ENCODE results near the gene CTBP2. TPM values are rescaled to one million over a fixed set of nuclear protein-coding genes. Genes with fewer than 3 reads are reported as not detected.

CTBP2 gene
- total and polyA plus RNA-seq, 2 of the 13 experiments (the other 11 are each of a cell fraction or from before 2014, with no cell fraction given) = 0.08 TPM; not detected in 1

DNA sequence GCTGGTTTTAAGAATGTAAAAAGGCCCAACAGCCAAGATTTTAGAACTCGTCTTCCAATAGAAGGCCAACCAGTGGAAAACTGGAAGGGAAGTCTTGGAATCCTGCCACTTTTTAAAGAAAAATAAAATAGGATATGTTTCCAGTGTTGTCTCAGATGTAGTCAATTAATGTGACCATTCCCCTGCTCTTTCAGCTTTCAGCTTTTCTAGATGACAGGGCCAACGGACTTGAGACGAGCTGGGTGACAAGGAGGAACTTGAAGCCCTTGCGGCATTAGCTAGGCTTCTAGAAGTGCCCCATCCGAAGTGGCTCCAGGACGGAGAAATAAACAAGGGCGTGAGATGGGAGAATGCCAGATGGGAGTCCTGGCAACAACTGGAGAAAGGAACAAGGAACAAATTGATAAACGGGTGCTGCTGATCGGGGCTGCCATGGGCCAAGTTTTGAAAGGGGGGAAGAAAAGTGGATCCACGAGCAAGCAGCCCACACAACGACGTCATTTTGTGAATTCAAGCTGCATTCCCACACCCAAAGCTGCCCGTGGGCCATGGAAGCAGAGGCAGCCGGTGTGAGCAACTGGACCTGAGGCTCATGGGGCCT is 42.3 kb downstream of the CTBP2 start (continued):
- no peak for TF ChIP-seq RFX3 (CRISPR knock-in tag; IDR thresholded peaks at IDR 0.05)
- no peak for TF ChIP-seq RFXAP (CRISPR knock-in tag; IDR thresholded peaks at IDR 0.05; ENCODE audit: borderline replicate concordance)
- TF ChIP-seq ZNF792 (CRISPR knock-in tag; IDR thresholded peaks at IDR 0.05) = no peak
- no peak for TF ChIP-seq GATA4 (IDR thresholded peaks at IDR 0.05; ENCODE audit: borderline replicate concordance, low read depth)
- TF ChIP-seq, protein P1, sequence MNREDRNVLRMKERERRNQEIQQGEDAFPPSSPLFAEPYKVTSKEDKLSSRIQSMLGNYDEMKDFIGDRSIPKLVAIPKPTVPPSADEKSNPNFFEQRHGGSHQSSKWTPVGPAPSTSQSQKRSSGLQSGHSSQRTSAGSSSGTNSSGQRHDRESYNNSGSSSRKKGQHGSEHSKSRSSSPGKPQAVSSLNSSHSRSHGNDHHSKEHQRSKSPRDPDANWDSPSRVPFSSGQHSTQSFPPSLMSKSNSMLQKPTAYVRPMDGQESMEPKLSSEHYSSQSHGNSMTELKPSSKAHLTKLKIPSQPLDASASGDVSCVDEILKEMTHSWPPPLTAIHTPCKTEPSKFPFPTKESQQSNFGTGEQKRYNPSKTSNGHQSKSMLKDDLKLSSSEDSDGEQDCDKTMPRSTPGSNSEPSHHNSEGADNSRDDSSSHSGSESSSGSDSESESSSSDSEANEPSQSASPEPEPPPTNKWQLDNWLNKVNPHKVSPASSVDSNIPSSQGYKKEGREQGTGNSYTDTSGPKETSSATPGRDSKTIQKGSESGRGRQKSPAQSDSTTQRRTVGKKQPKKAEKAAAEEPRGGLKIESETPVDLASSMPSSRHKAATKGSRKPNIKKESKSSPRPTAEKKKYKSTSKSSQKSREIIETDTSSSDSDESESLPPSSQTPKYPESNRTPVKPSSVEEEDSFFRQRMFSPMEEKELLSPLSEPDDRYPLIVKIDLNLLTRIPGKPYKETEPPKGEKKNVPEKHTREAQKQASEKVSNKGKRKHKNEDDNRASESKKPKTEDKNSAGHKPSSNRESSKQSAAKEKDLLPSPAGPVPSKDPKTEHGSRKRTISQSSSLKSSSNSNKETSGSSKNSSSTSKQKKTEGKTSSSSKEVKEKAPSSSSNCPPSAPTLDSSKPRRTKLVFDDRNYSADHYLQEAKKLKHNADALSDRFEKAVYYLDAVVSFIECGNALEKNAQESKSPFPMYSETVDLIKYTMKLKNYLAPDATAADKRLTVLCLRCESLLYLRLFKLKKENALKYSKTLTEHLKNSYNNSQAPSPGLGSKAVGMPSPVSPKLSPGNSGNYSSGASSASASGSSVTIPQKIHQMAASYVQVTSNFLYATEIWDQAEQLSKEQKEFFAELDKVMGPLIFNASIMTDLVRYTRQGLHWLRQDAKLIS (CRISPR knock-in tag; IDR thresholded peaks at IDR 0.05) = no peak

DNA sequence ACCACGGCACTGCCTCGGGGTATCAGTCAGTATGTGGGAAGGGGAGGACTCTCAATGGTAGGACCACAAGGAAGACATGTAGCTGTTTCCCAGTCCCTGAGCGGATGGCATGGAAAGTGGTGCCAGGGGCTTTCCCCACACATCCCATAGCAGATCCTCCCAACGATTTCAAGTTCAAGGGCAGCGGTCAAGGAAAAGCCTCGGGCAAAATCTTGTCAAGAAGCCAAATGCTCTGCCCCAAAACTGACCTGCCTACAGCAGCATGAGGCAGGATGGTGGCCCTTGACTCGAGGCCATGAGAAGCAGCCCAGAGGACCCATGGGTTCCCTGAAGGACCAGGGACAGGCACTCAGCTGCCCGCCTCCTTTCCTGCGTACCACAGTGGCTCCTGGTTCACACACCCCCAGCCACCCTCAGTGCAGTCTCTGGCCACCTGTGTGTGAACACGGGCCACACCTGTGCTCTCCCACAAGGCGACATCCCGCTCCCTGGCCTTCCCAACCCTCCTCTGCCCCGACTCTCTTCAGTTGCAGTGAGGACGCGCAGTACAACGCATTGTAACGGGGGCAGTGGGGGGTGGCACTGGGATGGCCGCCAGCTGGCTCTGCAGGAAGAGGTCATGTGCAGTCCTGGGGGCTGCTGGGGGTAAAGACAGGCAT is 43.6 kb downstream of the CTBP2 start:
- H3K4me3 ChIP-seq (replicated peaks in 1 of 3; ENCODE audit: insufficient read depth in 1 of 3, low read depth in 2 of 3, low read length in 3 of 3) = no peak overlapping the region
- no peaks in the 10 kb centered on the region for H3K36me3 ChIP-seq (replicated peaks in 1 of 2; ENCODE audit: control insufficient read depth in 1 of 2, insufficient read depth in 2 of 2, low read length in 2 of 2)
- H3K4me2 ChIP-seq (ENCODE audit: low read depth, low read length) = no peak overlapping the region
- no peaks in the 10 kb centered on the region for H3K79me2 ChIP-seq (ENCODE audit: insufficient read depth, low read length)
- 19% methylated on average over 5 of the region's 18 CpGs for WGBS (ENCODE audit: low lambda C conversion rate)
- no peak overlapping the region for H3K9ac ChIP-seq (ENCODE audit: insufficient read depth, low read depth, low read length)
- H3K27me3 ChIP-seq (ENCODE audit: control insufficient read depth in 1 of 2, insufficient read depth in 2 of 2, low read length in 2 of 2) = peaks cover 5 to 57% of the 10 kb centered on the region in 2 experiments
- no peak overlapping the region for H3K27ac ChIP-seq (ENCODE audit: extremely low read length, insufficient read depth, low read length)
- H4K20me1 ChIP-seq (ENCODE audit: insufficient read depth, low read length) = no peaks in the 10 kb centered on the region
- POLR2A ChIA-PET = no interaction called here
- H3K9me3 ChIP-seq (ENCODE audit: low read length) = no peaks in the 10 kb centered on the region
- intact Hi-C loops (cut with micrococcal nuclease; ENCODE audit: unreplicated experiment) (no loop called here), in situ Hi-C loops (cut with HindIII; ENCODE audit: extremely low pct_ligation_motif_present, low pct_unique_long_range_greater_than_20kb) (no loop called here)
- FAIRE-seq (no peak), DNase-seq (ENCODE audit: low spot score) (no peak), ATAC-seq (no peak)
- peaks cover 10% of the 10 kb centered on the region; the same call in 1 of the 2 replicates for H3K4me1 ChIP-seq (ENCODE audit: insufficient read depth, low read length)
- no TSS peak for BruUV-seq (replicated peaks)
- CTCF ChIA-PET (ENCODE audit: low intra/inter-chr PET ratio, low total read pairs) = no interaction called here
- TF ChIP-seq TBX3 (IDR thresholded peaks at IDR 0.05; ENCODE audit: borderline replicate concordance) (no peak), ZNF713 (CRISPR knock-in tag; IDR thresholded peaks at IDR 0.05) (no peak), DPF2 (CRISPR knock-in tag; IDR thresholded peaks at IDR 0.05; ENCODE audit: borderline replicate concordance, low read depth) (no peak), ZNF772 (CRISPR knock-in tag; IDR thresholded peaks at IDR 0.05) (no peak), ZNF550 (CRISPR knock-in tag; IDR thresholded peaks at IDR 0.05; ENCODE audit: borderline replicate concordance) (no peak), ZNF674 (CRISPR knock-in tag; IDR thresholded peaks at IDR 0.05; ENCODE audit: low read depth) (no peak), CHD2 (IDR thresholded peaks at IDR 0.05; ENCODE audit: low read depth, low read length) (no peak), ZNF841 (CRISPR knock-in tag; IDR thresholded peaks at IDR 0.05; ENCODE audit: borderline replicate concordance) (no peak), ADNP (CRISPR knock-in tag; IDR thresholded peaks at IDR 0.05) (no peak), MEIS1 (CRISPR knock-in tag; IDR thresholded peaks at IDR 0.05; ENCODE audit: borderline replicate concordance) (no peak), RBM39 (IDR thresholded peaks at IDR 0.05; ENCODE audit: low read depth, low read length, poor library complexity, severe bottlenecking) (no peak), PLRG1 (conservative IDR thresholded peaks at IDR 0.05) (no peak)
- TF ChIP-seq, protein P2, sequence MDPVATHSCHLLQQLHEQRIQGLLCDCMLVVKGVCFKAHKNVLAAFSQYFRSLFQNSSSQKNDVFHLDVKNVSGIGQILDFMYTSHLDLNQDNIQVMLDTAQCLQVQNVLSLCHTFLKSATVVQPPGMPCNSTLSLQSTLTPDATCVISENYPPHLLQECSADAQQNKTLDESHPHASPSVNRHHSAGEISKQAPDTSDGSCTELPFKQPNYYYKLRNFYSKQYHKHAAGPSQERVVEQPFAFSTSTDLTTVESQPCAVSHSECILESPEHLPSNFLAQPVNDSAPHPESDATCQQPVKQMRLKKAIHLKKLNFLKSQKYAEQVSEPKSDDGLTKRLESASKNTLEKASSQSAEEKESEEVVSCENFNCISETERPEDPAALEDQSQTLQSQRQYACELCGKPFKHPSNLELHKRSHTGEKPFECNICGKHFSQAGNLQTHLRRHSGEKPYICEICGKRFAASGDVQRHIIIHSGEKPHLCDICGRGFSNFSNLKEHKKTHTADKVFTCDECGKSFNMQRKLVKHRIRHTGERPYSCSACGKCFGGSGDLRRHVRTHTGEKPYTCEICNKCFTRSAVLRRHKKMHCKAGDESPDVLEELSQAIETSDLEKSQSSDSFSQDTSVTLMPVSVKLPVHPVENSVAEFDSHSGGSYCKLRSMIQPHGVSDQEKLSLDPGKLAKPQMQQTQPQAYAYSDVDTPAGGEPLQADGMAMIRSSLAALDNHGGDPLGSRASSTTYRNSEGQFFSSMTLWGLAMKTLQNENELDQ (CRISPR knock-in tag; IDR thresholded peaks at IDR 0.05; ENCODE audit: borderline replicate concordance) = no peak
- no peak overlapping the region for H2AFZ ChIP-seq (ENCODE audit: low read length)

All from HepG2 (cell line).